ENCODE measurements around the gene SLC12A8.
A peak's percentile ranks its signal among the peaks of the same experiment; 100 is the strongest.

Gene SLC12A8

GRCh38 chr3:125150525-125151441, 61.8 kb downstream of the SLC12A8 start:
- peak; percentile 67 for DNase-seq

DNA sequence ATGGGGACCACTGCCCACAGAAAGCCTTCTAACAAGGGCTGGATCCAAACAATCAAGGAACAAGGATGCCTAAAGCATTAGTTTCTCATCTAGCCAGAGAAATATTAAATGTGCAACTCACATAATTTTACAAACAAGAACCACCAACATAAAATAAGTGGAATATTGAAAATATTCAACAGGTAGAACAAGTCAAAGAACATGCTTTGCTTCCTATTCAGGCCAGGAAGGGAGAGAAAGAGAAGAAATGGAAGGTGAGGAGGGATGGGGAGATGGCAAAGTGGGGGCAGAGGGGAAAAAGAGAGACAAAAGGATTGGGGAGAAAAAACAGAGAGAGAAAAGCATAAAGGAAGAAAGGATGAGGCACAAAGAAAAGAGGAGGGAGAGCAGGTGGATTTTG, 63.1 kb downstream of the SLC12A8 start:
- DNase-seq: no peak

- DNase-seq: no peak
Measured at GRCh38 chr3:125148836-125149235, 63.7 kb downstream of the SLC12A8 start.

GRCh38 chr3:125148016-125148812, 64.3 kb downstream of the SLC12A8 start:
- no peak for DNase-seq

DNA sequence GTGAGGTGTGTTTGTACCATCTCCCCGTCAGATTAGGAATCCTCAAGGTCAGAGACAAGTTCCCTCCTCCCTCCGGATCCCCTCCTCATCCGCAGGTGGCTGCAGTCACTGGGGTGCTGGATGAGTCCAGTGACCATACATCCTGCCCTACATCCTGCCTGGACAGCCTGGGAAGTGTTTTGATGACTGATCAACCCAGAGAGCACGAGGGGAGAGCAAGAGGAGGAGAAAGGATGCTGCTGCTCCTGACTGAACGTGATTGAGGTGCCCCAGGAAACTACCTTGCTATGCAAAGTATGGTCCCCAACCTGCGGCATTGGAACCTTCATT, 65.1 kb downstream of the SLC12A8 start:
- DNase-seq: no peak

GRCh38 chr3:125146626-125147490, 65.7 kb downstream of the SLC12A8 start:
- DNase-seq: no peak

GRCh38 chr3:125145751-125146475, 66.6 kb downstream of the SLC12A8 start:
- DNase-seq: no peak

DNA sequence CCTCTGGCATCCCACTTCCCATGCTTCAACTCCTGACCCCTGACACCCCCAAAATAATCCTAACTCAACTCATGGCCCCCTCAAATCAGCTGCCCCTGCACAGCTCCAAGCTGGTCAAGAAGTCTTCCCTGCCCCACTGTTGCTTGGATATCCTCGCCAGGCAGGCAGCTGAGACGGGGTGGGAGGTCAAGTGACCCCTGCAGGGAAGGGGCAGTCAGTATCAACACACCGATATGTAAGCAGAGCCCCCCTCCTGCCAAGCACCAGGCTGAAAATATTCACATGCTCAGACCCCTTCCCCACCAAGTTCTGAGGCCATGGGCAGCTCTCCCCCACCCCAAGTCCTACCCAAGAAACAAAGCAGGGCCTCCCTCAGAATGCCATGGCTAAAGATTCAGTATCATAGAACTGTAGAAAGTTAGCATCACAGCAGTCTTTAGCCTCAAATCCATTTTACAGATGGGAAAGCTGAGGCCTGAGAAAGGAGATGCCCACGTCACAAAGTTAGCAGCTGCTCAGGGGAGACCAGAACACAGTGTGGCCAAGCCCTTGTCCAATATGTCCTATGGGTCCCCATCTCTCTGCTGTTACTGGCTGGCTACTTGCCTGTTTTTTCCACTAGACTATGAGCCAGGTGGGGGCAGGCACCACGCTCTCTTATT, 67.8 kb downstream of the SLC12A8 start:
- DNase-seq: no peak

DNA sequence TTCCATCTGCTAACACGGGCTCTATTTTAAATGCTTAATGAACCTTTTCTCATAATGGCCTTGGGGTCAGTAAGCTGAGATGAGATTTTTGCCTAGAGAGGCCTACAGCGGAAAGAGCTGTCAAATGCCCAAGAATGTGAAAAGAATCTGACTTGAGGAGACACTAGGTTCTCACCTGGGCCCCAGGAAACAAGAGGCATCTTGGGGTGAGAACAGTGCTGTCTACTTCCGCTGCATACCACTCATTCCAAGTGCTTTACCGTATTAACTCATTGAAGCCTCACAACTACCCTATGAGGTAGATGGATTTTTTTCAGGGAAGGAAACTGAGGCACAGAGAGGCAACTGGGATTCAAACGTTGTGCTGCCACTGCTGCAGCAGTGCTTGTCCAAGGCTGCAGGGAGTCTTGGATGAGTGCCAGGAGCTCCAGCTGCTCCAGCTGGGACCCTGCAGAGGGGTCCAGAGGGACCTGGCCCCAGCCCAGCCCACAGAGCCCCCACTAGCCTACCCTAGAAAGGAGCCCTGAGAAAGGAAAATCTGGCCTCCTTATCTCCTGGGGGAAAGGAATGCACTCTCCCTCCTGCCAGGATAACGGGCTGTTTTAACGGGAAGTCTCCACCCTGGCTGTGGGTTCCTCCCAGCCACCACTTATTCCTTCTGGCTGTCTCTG, 68.4 kb downstream of the SLC12A8 start:
- DNase-seq: no peak

- no peak for DNase-seq
Measured at GRCh38 chr3:125143538-125143937, 69.0 kb downstream of the SLC12A8 start.

GRCh38 chr3:125142940-125143339, 69.6 kb downstream of the SLC12A8 start:
- no peak for DNase-seq

GRCh38 chr3:125142420-125142778, 70.1 kb downstream of the SLC12A8 start:
- DNase-seq: no peak

- DNase-seq: no peak
Measured at GRCh38 chr3:125141596-125142419, 70.7 kb downstream of the SLC12A8 start.

- no peak for DNase-seq
Measured at GRCh38 chr3:125140818-125141595, 71.5 kb downstream of the SLC12A8 start.

GRCh38 chr3:125140011-125140817, 72.3 kb downstream of the SLC12A8 start:
- DNase-seq: no peak

GRCh38 chr3:125139386-125139785, 73.2 kb downstream of the SLC12A8 start:
- no peak for DNase-seq

- no peak for DNase-seq
Measured at GRCh38 chr3:125137358-125138033, 75.1 kb downstream of the SLC12A8 start.

- DNase-seq: no peak
Measured at GRCh38 chr3:125136966-125137357, 75.6 kb downstream of the SLC12A8 start.

Measured in DMS53 (cell line).